OCI-LY3 (cell line): Measurements from ENCODE around the gene PPP2R5C.

Experiments
- CTCF ChIP-seq: fragments of 200-600, 300-600 bp; sonication (generic); IDR thresholded peaks from 2 replicates; pipeline ENCODE4 v1.5.1; 2014; ENCODE audit warnings: antibody characterized with exemption, low read length, low read depth
- EZH2phosphoT487 ChIP-seq: fragments of 200-600 bp; shearing (Covaris generic); IDR thresholded peaks from 2 replicates; pipeline ENCODE4 v1.6.1; 2018; ENCODE audit warnings: antibody characterized with exemption, mixed run types, low read depth

- TF ChIP-seq CTCF (no peak), EZH2phosphoT487 (no peak)
Measured at GRCh38 chr14:101715210-101716076, 46.1 kb upstream of the PPP2R5C start.
